Adrenal gland (tissue), 12 donors: ENCODE data around the gene PRKCA. TPM values are rescaled to one million over a fixed set of nuclear protein-coding genes. Genes with fewer than 3 reads are reported as not detected.

Experiments used
- DNase-seq, 7 donors: peaks; one replicate each; pipeline ENCODE4 v3.0.0-alpha.2; 2019 to 2020
- H3K27ac ChIP-seq, 5 donors: fragments of 200-600 bp; sonication (generic) in 4 of 5; 1 replicate in 3 of 5; 2 replicates in 2 of 5; pipeline versions ENCODE4 v1.5.1 to v1.8.0; 2016 to 2020; ENCODE audit warnings: mild to moderate bottlenecking in 1 of 5
- H3K27me3 ChIP-seq: fragments of 200-600 bp; 2 replicates; pipeline ENCODE4 v1.8.0; 2021
- H3K36me3 ChIP-seq, 2 donors: fragments of 200-600 bp; replicated peaks in 1 of 2; 1 replicate in 1 of 2; 2 replicates in 1 of 2; pipeline versions ENCODE4 v1.5.1 to v1.8.0; 2018 to 2022
- H3K4me1 ChIP-seq, 2 donors: fragments of 200-600 bp; replicated peaks in 1 of 2; 1 replicate in 1 of 2; 2 replicates in 1 of 2; pipeline versions ENCODE4 v1.5.1 to v1.8.0; 2018 to 2021
- H3K4me3 ChIP-seq, 4 donors: fragments of 200-600 bp; sonication (generic) in 3 of 4; one replicate each; pipeline ENCODE4 v1.5.1; 2016 to 2018
- H3K9me3 ChIP-seq, 3 donors: fragments of 200-600 bp; sonication (generic) in 1 of 3; replicated peaks in 1 of 3; 1 replicate in 2 of 3; 2 replicates in 1 of 3; pipeline versions ENCODE4 v1.5.1 to v1.8.0; 2016 to 2021
- CTCF ChIP-seq, 6 experiments: fragments of 450-650 bp in 4 of 6; fragments of 200-600 bp in 2 of 6; sonication (generic) in 1 of 6; IDR thresholded peaks; 1 replicate in 5 of 6; 2 replicates in 1 of 6; pipeline versions ENCODE4 v1.5.1 to v1.8.0; 2016 to 2021; ENCODE audit warnings: antibody characterized with exemption in 6 of 6, mild to moderate bottlenecking in 2 of 6, moderate library complexity in 1 of 6
- POLR2A ChIP-seq, 2 donors: fragments of 450-650 bp; IDR thresholded peaks; one replicate each; pipeline ENCODE4 v1.6.1; 2017; ENCODE audit warnings: antibody characterized with exemption in 2 of 2, mild to moderate bottlenecking in 2 of 2, moderate library complexity in 1 of 2
- WGBS, 4 donors: extraction: QIAGEN DNeasy Blood & Tissue Kit in 2 of 4; methylation state at CpG; one replicate each; pipeline versions ENCODE4 v1.1.5 to v1.1.7; 2013 to 2017; 5-methylcytosine and 5-hydroxymethylcytosine counted together
- intact Hi-C, 2 donors: fragments of 100-400 bp; cut with DNase I; formaldehyde crosslinking; loops; one replicate each; pipeline versions ENCODE4 v1.14.1 to v1.15.0; 2022 to 2023
- polyA plus RNA-seq, 3 donors: library from polyadenylated mRNA; stranded (reverse); fragments of 200-250 nt in 2 of 3; fragments of 350-450 nt in 1 of 3; fragmentation: Illumina TruSeq in 1 of 3; extraction: RNeasy Lipid Tissue Mini Kit (QIAGEN cat#74804) in 1 of 3; gene quantifications; one replicate each; pipeline ENCODE4 v1.2.3, GENCODE V29; 2013 to 2014
- total RNA-seq, 9 donors: library from RNA; depleted of rRNA in 4 of 9; stranded (reverse); fragments of >200 nt in 4 of 9; fragments of 120-200 nt in 1 of 9; fragmentation: NEBNext Ultra II Directional in 1 of 9; extraction: Animal tissue kit (Norgen Biotek cat#: 25700) in 1 of 9; gene quantifications; one replicate each; pipeline versions ENCODE4 v1.1.0 to v1.2.4, GENCODE V29; 2013 to 2023
- donor health status: healthy with polysubstance abuse.
- donor health status: Bipolar disorder and iron deficiency.
- donor health status: DM: yes; HTN: yes; CAD: no.
- donor health status: DM: no; HTN: no; CAD: no.
- donor health status: DM: no; HTN: no; CAD: no.
- donor health status: DM: yes; HTN: yes; CAD: no.

Gene PRKCA
- total and polyA plus RNA-seq, 12 donors = 15.1 to 202 (median 84.1) TPM

GRCh38 chr17:66549731-66550207 lies 247.4 kb downstream of the PRKCA start:
- Histone ChIP-seq H3K4me3 (no peak overlapping the region), H3K27me3 (no peaks in the 10 kb centered on the region), H3K9me3 (no peaks in the 10 kb centered on the region), H3K4me1 (peaks cover 14 to 19% of the 10 kb centered on the region in 2 donors), H3K36me3 (no peaks in the 10 kb centered on the region), H3K27ac (no peak overlapping the region)
- DNase-seq = no peak
- TF ChIP-seq CTCF (IDR thresholded peaks at IDR 0.05) (no peak), POLR2A (IDR thresholded peaks at IDR 0.05) (no peak)
- WGBS, 4 donors = 73 to 83% (median 80%) methylated on average over 5 of the region's 5 CpGs
- intact Hi-C loops = no loop called here

GRCh38 chr17:66551839-66552238 lies 249.4 kb downstream of the PRKCA start:
- Histone ChIP-seq H3K4me3 (no peak overlapping the region), H3K27ac (no peak overlapping the region), H3K4me1 (peaks cover 14 to 19% of the 10 kb centered on the region in 2 donors), H3K36me3 (no peaks in the 10 kb centered on the region), H3K9me3 (no peaks in the 10 kb centered on the region), H3K27me3 (no peaks in the 10 kb centered on the region)
- WGBS, 4 donors = 97 to 100% (median 100%) methylated on average over 2 of the region's 2 CpGs
- DNase-seq = no peak
- TF ChIP-seq CTCF (IDR thresholded peaks at IDR 0.05) = no peak
- no peak for TF ChIP-seq POLR2A (IDR thresholded peaks at IDR 0.05)
- intact Hi-C loops = no loop called here

- TF ChIP-seq CTCF (IDR thresholded peaks at IDR 0.05) = no peak
- TF ChIP-seq POLR2A (IDR thresholded peaks at IDR 0.05) = no peak
- H3K4me1 ChIP-seq = peaks cover 14 to 18% of the 10 kb centered on the region in 2 donors
- intact Hi-C loops = no loop called here
- no peak for DNase-seq
- H3K36me3 ChIP-seq = no peaks in the 10 kb centered on the region
- H3K27me3 ChIP-seq = no peaks in the 10 kb centered on the region
- no peak overlapping the region for H3K4me3 ChIP-seq
- whole genome bisulfite sequencing, 4 donors = 78 to 94% (median 83%) methylated on average over 7 of the region's 7 CpGs
- H3K9me3 ChIP-seq = no peaks in the 10 kb centered on the region
- no peak overlapping the region for H3K27ac ChIP-seq
Observed at GRCh38 chr17:66552371-66552770, 250.0 kb downstream of the PRKCA start.

- intact Hi-C loops = no loop called here
- TF ChIP-seq POLR2A (IDR thresholded peaks at IDR 0.05) = no peak
- no peak for TF ChIP-seq CTCF (IDR thresholded peaks at IDR 0.05)
- Histone ChIP-seq H3K9me3 (no peaks in the 10 kb centered on the region), H3K36me3 (no peaks in the 10 kb centered on the region), H3K4me1 (peaks cover 0 to 4% of the 10 kb centered on the region in 2 donors), H3K4me3 (no peak overlapping the region), H3K27me3 (no peaks in the 10 kb centered on the region), H3K27ac (no peak overlapping the region)
- no peak for DNase-seq
- whole genome bisulfite sequencing, 4 donors = 79 to 90% (median 85%) methylated on average over 2 of the region's 2 CpGs
Observed at GRCh38 chr17:66555605-66556004, 253.2 kb downstream of the PRKCA start.
